ENCODE results near the gene TMEM255B.
"Not testable (repeated sequence)": the region's sequence is repeated elsewhere in the genome, so short reads cannot be mapped to it uniquely, and the experiment has no call there.

GRCh38 chr13:113830426-113830950, 71.5 kb downstream of the TMEM255B start:
- not testable (repeated sequence) for TF ChIP-seq CTCF (IDR thresholded peaks at IDR 0.05); CREB1 (CRISPR knock-in tag; IDR thresholded peaks at IDR 0.05); PREB (CRISPR knock-in tag; IDR thresholded peaks at IDR 0.05; ENCODE audit: borderline replicate concordance); E2F5 (CRISPR knock-in tag; IDR thresholded peaks at IDR 0.05); ESRRA (CRISPR knock-in tag; IDR thresholded peaks at IDR 0.05; ENCODE audit: borderline replicate concordance)
- TF ChIP-seq, protein P1, sequence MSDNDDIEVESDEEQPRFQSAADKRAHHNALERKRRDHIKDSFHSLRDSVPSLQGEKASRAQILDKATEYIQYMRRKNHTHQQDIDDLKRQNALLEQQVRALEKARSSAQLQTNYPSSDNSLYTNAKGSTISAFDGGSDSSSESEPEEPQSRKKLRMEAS (CRISPR knock-in tag; IDR thresholded peaks at IDR 0.05): not testable (repeated sequence)
- TF ChIP-seq, protein P2, sequence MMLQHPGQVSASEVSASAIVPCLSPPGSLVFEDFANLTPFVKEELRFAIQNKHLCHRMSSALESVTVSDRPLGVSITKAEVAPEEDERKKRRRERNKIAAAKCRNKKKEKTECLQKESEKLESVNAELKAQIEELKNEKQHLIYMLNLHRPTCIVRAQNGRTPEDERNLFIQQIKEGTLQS (CRISPR knock-in tag; conservative IDR thresholded peaks at IDR 0.05): not testable (repeated sequence)
